ENCODE measurements around the gene SH3PXD2A. TPM values are rescaled to one million over a fixed set of nuclear protein-coding genes. Genes with fewer than 3 reads are reported as not detected.

SH3PXD2A gene
- total and polyA plus RNA-seq, 9 of the 15 experiments (the other 6 are each of a cell fraction or from before 2014, with no cell fraction given) = 0.41 to 9.3 (median 2.5) TPM

GRCh38 chr10:103590744-103591291 lies 264.6 kb downstream of the SH3PXD2A start:
- ATAC-seq = no peak
- H3K36me3 ChIP-seq (ENCODE audit: control insufficient read depth, insufficient read depth, low read length) = no peaks in the 10 kb centered on the region
- DNase-seq (ENCODE audit: extremely low read depth in 1 of 4, low spot score in 3 of 4) = no peak
- no peaks in the 10 kb centered on the region for H4K20me1 ChIP-seq (replicated peaks; ENCODE audit: control insufficient read depth, insufficient read depth, low read length)
- peak overlapping the region in 1 of 2 experiments; percentile 26; a peak in 1 of 4 replicates for H3K9ac ChIP-seq (ENCODE audit: insufficient read depth in 1 of 2, low read depth in 2 of 2, low read length in 2 of 2)
- WGBS (ENCODE audit: insufficient coverage, low coverage, missing lambda C conversion rate) = 27% methylated on average over 2 of the region's 6 CpGs
- no peaks in the 10 kb centered on the region for H3K27me3 ChIP-seq (ENCODE audit: control insufficient read depth in 2 of 2, insufficient read depth in 2 of 2, low read length in 2 of 2)
- H3K4me3 ChIP-seq = no peak overlapping the region
- H3K9me1 ChIP-seq (ENCODE audit: control insufficient read depth, insufficient read depth, low read length) = no peaks in the 10 kb centered on the region
- no peak overlapping the region for H3K4me2 ChIP-seq (ENCODE audit: insufficient read depth, low read length)
- FAIRE-seq = no peak
- H2AFZ ChIP-seq (ENCODE audit: low read depth, low read length) = no peak overlapping the region
- intact Hi-C loops (cut with micrococcal nuclease) (loop anchor here (5.0 kb wide), 1 partner anchor 104 kb away; no protein-coding TSS in a partner anchor), in situ Hi-C loops (cut with MboI) (loop anchor here (25.0 kb wide), 1 partner anchor 271 kb away; the partner anchor contains the start of gene SH3PXD2A)
- no TSS peak for BruUV-seq (replicated peaks)
- no peaks in the 10 kb centered on the region for H3K9me3 ChIP-seq (replicated peaks; ENCODE audit: control insufficient read depth, insufficient read depth, low read depth, low read length)
- no peak overlapping the region for H3K27ac ChIP-seq (ENCODE audit: extremely low read depth, low read depth, low read length)
- POLR2A ChIA-PET = no interaction called here
- H3K4me1 ChIP-seq (replicated peaks in 1 of 2; ENCODE audit: control insufficient read depth in 2 of 2, insufficient read depth in 2 of 2, low read length in 2 of 2) = no peaks in the 10 kb centered on the region; a peak in 2 of 5 replicates
- no peaks in the 10 kb centered on the region for H3K79me2 ChIP-seq (ENCODE audit: control insufficient read depth, insufficient read depth, low read length)
- CTCF ChIA-PET (ENCODE audit: low intra/inter-chr PET ratio) = no interaction called here
- TF ChIP-seq HDAC8 (tag; IDR thresholded peaks at IDR 0.05) = no peak
- TF ChIP-seq SMARCA5 (IDR thresholded peaks at IDR 0.05) = no peak
- no peak for TF ChIP-seq MTA2 (IDR thresholded peaks at IDR 0.05; ENCODE audit: low read depth)
- TF ChIP-seq ZNF174 (CRISPR knock-in tag; IDR thresholded peaks at IDR 0.05) = no peak
- TF ChIP-seq NCOA4 (IDR thresholded peaks at IDR 0.05; ENCODE audit: partially characterized antibody) = no peak
- TF ChIP-seq CREM (IDR thresholded peaks at IDR 0.05; ENCODE audit: low read depth) = no peak
- TF ChIP-seq BCL6 (CRISPR knock-in tag; IDR thresholded peaks at IDR 0.05) = no peak
- no peak for TF ChIP-seq ZNF316 (IDR thresholded peaks at IDR 0.05)
- TF ChIP-seq PHB (CRISPR knock-in tag; IDR thresholded peaks at IDR 0.05) = no peak
- no peak for TF ChIP-seq SP1 (CRISPR knock-in tag; IDR thresholded peaks at IDR 0.05)
- TF ChIP-seq CAMTA2 (CRISPR knock-in tag; conservative IDR thresholded peaks at IDR 0.05) = no peak
- no peak for TF ChIP-seq MBD1 (CRISPR knock-in tag; IDR thresholded peaks at IDR 0.05)
- no peak for TF ChIP-seq KLF1 (tag; IDR thresholded peaks at IDR 0.05)
- TF ChIP-seq EZH2 (IDR thresholded peaks at IDR 0.05; ENCODE audit: borderline replicate concordance, low read depth, low read length) = no peak
- TF ChIP-seq CEBPG (CRISPR knock-in tag; IDR thresholded peaks at IDR 0.05) = no peak
- no peak for TF ChIP-seq CEBPG (tag; conservative IDR thresholded peaks at IDR 0.05 in 1 of 2, IDR thresholded peaks at IDR 0.05 in 1 of 2)
- TF ChIP-seq ZEB2 (IDR thresholded peaks at IDR 0.05) = no peak
- no peak for TF ChIP-seq VEZF1 (CRISPR knock-in tag; IDR thresholded peaks at IDR 0.05)
- TF ChIP-seq CC2D1A (IDR thresholded peaks at IDR 0.05) = no peak
- no peak for TF ChIP-seq MBD2 (IDR thresholded peaks at IDR 0.05; ENCODE audit: borderline replicate concordance, low read depth)
- TF ChIP-seq BRD4 (IDR thresholded peaks at IDR 0.05) = no peak

Measured in K562 (cell line).